ENCODE measurements around the gene CDH4.

DNA sequence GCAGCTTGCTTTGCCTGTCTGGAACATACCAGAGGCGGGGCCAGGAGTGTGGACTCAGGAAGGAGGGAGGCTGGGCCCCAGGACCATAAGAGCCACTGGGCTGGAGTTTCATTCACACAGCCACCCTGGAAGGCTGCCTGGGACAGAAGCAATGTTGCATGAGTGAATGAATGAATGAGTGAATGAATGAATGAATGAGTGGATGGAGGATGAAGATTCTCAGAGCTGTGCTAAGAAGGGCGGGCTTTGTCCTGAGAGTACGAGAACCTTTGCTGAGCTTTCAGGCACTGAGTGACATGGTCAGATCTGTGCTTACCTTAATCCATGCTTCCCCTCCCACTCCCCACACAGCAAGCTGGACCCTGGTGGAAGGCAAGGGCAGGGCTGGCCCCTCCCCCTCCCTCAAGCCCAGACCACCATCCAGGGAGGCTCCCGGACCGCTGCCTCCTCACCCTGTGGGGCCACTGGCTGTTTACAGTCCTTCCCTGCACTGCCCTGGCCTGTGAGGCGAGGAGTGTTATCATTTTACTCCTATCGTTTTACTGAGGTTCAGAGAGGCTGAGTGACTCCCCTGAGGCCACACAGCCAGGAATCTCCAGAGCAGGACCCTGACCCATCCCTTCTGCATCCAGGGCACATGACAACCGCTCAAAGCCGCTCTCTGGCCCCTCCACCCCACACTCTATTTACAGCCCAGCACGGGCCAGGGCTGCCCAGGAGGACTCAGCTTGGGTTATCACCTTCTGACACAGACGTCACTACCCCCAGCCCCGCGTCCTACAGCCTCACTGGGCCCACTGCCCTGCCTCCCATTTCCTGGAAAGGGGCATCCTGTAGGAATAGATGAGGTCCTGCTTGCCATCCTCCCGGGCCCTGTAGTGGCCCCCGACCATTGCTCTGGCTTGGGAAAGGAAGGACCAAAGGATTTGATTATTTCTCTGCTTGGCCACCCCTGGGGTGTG is 543.9 kb downstream of the CDH4 start:
- TF ChIP-seq, protein P1, sequence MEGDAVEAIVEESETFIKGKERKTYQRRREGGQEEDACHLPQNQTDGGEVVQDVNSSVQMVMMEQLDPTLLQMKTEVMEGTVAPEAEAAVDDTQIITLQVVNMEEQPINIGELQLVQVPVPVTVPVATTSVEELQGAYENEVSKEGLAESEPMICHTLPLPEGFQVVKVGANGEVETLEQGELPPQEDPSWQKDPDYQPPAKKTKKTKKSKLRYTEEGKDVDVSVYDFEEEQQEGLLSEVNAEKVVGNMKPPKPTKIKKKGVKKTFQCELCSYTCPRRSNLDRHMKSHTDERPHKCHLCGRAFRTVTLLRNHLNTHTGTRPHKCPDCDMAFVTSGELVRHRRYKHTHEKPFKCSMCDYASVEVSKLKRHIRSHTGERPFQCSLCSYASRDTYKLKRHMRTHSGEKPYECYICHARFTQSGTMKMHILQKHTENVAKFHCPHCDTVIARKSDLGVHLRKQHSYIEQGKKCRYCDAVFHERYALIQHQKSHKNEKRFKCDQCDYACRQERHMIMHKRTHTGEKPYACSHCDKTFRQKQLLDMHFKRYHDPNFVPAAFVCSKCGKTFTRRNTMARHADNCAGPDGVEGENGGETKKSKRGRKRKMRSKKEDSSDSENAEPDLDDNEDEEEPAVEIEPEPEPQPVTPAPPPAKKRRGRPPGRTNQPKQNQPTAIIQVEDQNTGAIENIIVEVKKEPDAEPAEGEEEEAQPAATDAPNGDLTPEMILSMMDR (IDR thresholded peaks at IDR 0.05): no peak
- no peak for TF ChIP-seq EZH2 (IDR thresholded peaks at IDR 0.05)

Data from neural progenitor cell (in vitro differentiated cells).